SJCRH30 (cell line): ENCODE results near the gene DNAJC1. TPM values are rescaled to one million over a fixed set of nuclear protein-coding genes. Genes with fewer than 3 reads are reported as not detected.

Source experiments
- DNase-seq, 2 experiments: peaks; one replicate each; pipeline ENCODE4 v3.0.0-alpha.2; 2015 to 2020
- H3K27ac ChIP-seq: fragments of 250-450 bp; sonication (Bioruptor Pico); 2 replicates; pipeline ENCODE4 v1.5.1; 2020; ENCODE audit warnings: mild to moderate bottlenecking, moderate library complexity
- H3K27me3 ChIP-seq: fragments of 250-450 bp; sonication (Bioruptor Pico); 2 replicates; pipeline ENCODE4 v1.5.1; 2020; ENCODE audit warnings: mild to moderate bottlenecking, moderate library complexity
- H3K36me3 ChIP-seq: fragments of 250-450 bp; sonication (Bioruptor Pico); 2 replicates; pipeline ENCODE4 v1.5.1; 2020; ENCODE audit warnings: mild to moderate bottlenecking, moderate library complexity
- H3K4me1 ChIP-seq: fragments of 250-450 bp; sonication (Bioruptor Pico); 2 replicates; pipeline ENCODE4 v1.5.1; 2020; ENCODE audit warnings: mild to moderate bottlenecking, moderate library complexity
- H3K4me3 ChIP-seq: fragments of 250-450 bp; sonication (Bioruptor Pico); 2 replicates; pipeline ENCODE4 v1.5.1; 2020; ENCODE audit warnings: mild to moderate bottlenecking, moderate library complexity
- H3K9me3 ChIP-seq: fragments of 250-450 bp; sonication (Bioruptor Pico); replicated peaks from 2 replicates; pipeline ENCODE4 v1.5.1; 2020; ENCODE audit warnings: mild to moderate bottlenecking, moderate library complexity
- total RNA-seq: library from RNA; depleted of rRNA; stranded (reverse); fragments of >200 nt; shearing (Covaris generic); gene quantifications from 2 replicates; pipeline ENCODE4 v1.2.3, GENCODE V29; 2014

Gene DNAJC1
- total RNA-seq, 1 experiment from 2014 or later, result 11.4 TPM

GRCh38 chr10:21954690-21955089, 48.8 kb downstream of the DNAJC1 start:
- Histone ChIP-seq H3K4me3 (no peak overlapping the region), H3K4me1 (no peaks in the 10 kb centered on the region), H3K36me3 (no peaks in the 10 kb centered on the region), H3K27me3 (no peaks in the 10 kb centered on the region), H3K9me3 (no peaks in the 10 kb centered on the region), H3K27ac (no peak overlapping the region)
- no peak for DNase-seq

DNA sequence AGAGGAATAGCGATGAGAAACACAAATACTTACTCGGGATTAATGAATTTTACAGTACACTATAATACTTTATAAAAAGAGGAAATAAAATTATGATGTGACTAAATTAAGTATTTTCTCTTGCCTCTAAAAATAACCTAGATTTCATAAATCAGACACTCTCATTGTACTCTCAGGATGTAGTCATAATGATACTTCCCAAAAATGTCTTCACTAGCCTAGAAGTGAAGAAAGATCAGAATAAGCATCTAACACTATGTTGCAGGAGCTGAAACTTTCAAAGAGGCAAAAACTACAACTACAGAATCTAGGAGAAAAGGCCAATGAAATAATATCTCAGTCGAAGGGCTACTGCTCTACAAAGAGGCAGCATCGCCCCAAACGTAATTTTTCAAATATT, 49.4 kb downstream of the DNAJC1 start:
- no peak for DNase-seq
- Histone ChIP-seq H3K27me3 (no peaks in the 10 kb centered on the region), H3K4me3 (no peak overlapping the region), H3K9me3 (no peaks in the 10 kb centered on the region), H3K27ac (no peak overlapping the region), H3K4me1 (no peaks in the 10 kb centered on the region), H3K36me3 (no peaks in the 10 kb centered on the region)

GRCh38 chr10:21953585-21954057, 49.9 kb downstream of the DNAJC1 start:
- peak in 1 of 2 experiments; percentile 49 for DNase-seq
- no peaks in the 10 kb centered on the region for H3K36me3 ChIP-seq
- no peak overlapping the region for H3K4me3 ChIP-seq
- H3K4me1 ChIP-seq, result no peaks in the 10 kb centered on the region
- H3K27me3 ChIP-seq, result no peaks in the 10 kb centered on the region
- H3K9me3 ChIP-seq, result no peaks in the 10 kb centered on the region
- H3K27ac ChIP-seq, result no peak overlapping the region

DNA sequence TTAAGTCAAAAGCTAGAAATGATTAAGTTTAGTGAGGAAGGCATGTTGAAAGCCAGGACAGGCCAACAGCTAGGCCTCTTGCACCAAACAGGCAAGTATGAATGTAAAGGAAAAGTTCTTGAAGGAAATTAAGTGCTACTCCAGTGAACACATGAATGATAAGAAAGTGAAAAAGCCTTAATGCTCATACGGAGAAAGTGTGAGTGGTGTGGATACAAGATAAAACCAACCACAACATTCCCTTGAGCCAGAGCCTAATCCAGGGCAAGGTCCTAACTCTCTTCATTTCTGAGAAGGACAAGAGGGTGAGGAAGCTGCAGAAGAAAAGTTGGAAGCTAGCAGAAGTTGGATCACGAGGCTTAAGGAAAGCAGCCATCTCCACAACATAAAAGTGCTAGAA, 53.0 kb downstream of the DNAJC1 start:
- no peaks in the 10 kb centered on the region for H3K4me1 ChIP-seq
- no peaks in the 10 kb centered on the region for H3K9me3 ChIP-seq
- H3K36me3 ChIP-seq, result no peaks in the 10 kb centered on the region
- no peak overlapping the region for H3K4me3 ChIP-seq
- H3K27ac ChIP-seq, result no peak overlapping the region
- H3K27me3 ChIP-seq, result no peaks in the 10 kb centered on the region
- DNase-seq, result no peak

DNA sequence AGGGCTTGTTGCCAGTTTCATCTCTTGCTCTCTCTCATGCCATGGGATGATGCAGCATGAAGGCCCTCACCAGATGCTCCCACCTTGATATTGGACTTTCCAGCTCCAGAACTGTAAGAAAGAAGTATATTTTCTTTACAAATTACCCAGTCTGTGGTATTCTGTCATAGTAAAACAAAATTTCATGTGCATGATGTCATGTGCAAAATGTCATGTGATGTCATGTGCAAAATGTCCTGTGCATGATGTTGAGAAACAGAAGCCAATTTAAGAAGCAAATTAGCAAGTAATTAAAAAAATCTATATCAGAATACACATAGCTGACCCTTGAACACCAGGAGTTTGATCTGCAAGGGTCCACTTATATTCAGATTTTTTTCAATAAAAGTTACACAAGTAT, 56.6 kb downstream of the DNAJC1 start:
- Histone ChIP-seq H3K27me3 (no peaks in the 10 kb centered on the region), H3K4me3 (no peak overlapping the region), H3K9me3 (no peaks in the 10 kb centered on the region), H3K4me1 (no peaks in the 10 kb centered on the region), H3K36me3 (no peaks in the 10 kb centered on the region), H3K27ac (no peak overlapping the region)
- DNase-seq, result no peak

GRCh38 chr10:21944727-21945386, 58.7 kb downstream of the DNAJC1 start:
- Histone ChIP-seq H3K27ac (no peak overlapping the region), H3K4me3 (no peak overlapping the region), H3K27me3 (no peaks in the 10 kb centered on the region), H3K4me1 (0 out of 2 replicates have a peak, but pooled peaks cover 3% of the 10 kb centered on the region), H3K9me3 (no peaks in the 10 kb centered on the region), H3K36me3 (no peaks in the 10 kb centered on the region)
- no peak for DNase-seq

- Histone ChIP-seq H3K9me3 (no peaks in the 10 kb centered on the region), H3K4me3 (no peak overlapping the region), H3K27me3 (no peaks in the 10 kb centered on the region), H3K27ac (no peak overlapping the region), H3K36me3 (no peaks in the 10 kb centered on the region), H3K4me1 (0 out of 2 replicates have a peak, but pooled peaks cover 3% of the 10 kb centered on the region)
- DNase-seq, result no peak
Observed at GRCh38 chr10:21943633-21944265, 59.8 kb downstream of the DNAJC1 start.

GRCh38 chr10:21935439-21936023, 68.0 kb downstream of the DNAJC1 start:
- Histone ChIP-seq H3K27ac (no peak overlapping the region), H3K9me3 (peaks cover 9% of the 10 kb centered on the region), H3K36me3 (no peaks in the 10 kb centered on the region), H3K27me3 (no peaks in the 10 kb centered on the region), H3K4me3 (no peak overlapping the region), H3K4me1 (peaks cover 3% of the 10 kb centered on the region; the same call in 1 of the 2 replicates)
- DNase-seq, result no peak

- Histone ChIP-seq H3K4me1 (peaks cover 4% of the 10 kb centered on the region; the same call in 1 of the 2 replicates), H3K27ac (no peak overlapping the region), H3K4me3 (no peak overlapping the region), H3K9me3 (peaks cover 9% of the 10 kb centered on the region), H3K36me3 (no peaks in the 10 kb centered on the region), H3K27me3 (no peaks in the 10 kb centered on the region)
- DNase-seq, result no peak
Observed at GRCh38 chr10:21934307-21934706, 69.2 kb downstream of the DNAJC1 start.

- Histone ChIP-seq H3K27me3 (no peaks in the 10 kb centered on the region), H3K4me3 (0 out of 2 replicates have a peak overlapping the region, but pooled peaks have one; percentile 0), H3K4me1 (peaks cover 31% of the 10 kb centered on the region), H3K27ac (no peak overlapping the region), H3K36me3 (no peaks in the 10 kb centered on the region), H3K9me3 (no peaks in the 10 kb centered on the region)
- peak; percentile 43 to 72 for DNase-seq
Observed at GRCh38 chr10:21929070-21929469, 74.5 kb downstream of the DNAJC1 start.

GRCh38 chr10:21927631-21928353, 75.7 kb downstream of the DNAJC1 start:
- peak in 1 of 2 experiments; percentile 23 for DNase-seq
- Histone ChIP-seq H3K4me3 (no peak overlapping the region; the same call in 1 of the 2 replicates), H3K9me3 (no peaks in the 10 kb centered on the region), H3K27ac (peak overlapping the region; percentile 73), H3K36me3 (no peaks in the 10 kb centered on the region), H3K4me1 (peaks cover 31% of the 10 kb centered on the region), H3K27me3 (no peaks in the 10 kb centered on the region)

- 0 out of 2 replicates have a peak overlapping the region, but pooled peaks have one; percentile 2 for H3K4me3 ChIP-seq
- peaks cover 31% of the 10 kb centered on the region for H3K4me1 ChIP-seq
- H3K27ac ChIP-seq, result peak overlapping the region; percentile 73
- DNase-seq, result peak; percentile 83 to 92
- no peaks in the 10 kb centered on the region for H3K27me3 ChIP-seq
- H3K36me3 ChIP-seq, result no peaks in the 10 kb centered on the region
- no peaks in the 10 kb centered on the region for H3K9me3 ChIP-seq
Observed at GRCh38 chr10:21926949-21927348, 76.6 kb downstream of the DNAJC1 start.

- Histone ChIP-seq H3K4me3 (no peak overlapping the region), H3K27me3 (no peaks in the 10 kb centered on the region), H3K36me3 (no peaks in the 10 kb centered on the region), H3K4me1 (peaks cover 31% of the 10 kb centered on the region), H3K27ac (peak overlapping the region; percentile 73), H3K9me3 (no peaks in the 10 kb centered on the region)
- peak in 1 of 2 experiments; percentile 27 for DNase-seq
Observed at GRCh38 chr10:21926358-21926925, 77.1 kb downstream of the DNAJC1 start.

DNA sequence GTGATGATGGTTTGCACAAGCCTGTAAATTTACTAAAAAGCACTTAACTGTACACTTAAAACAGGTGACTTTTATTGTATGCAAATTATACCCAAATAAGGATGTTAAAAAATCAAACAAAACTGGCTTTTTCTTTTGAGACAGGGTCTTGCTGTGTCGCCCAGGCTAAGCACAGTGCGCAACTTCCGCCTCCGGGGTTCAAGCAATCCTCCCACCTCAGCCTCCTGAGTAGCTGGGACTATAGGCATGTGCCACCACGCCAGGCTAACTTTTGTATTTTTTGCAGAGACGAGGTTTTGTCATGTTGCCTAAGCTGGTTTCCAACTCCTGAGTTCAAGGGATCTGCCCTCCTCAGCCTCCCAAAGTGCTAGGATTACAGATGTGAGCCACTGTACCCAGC, 77.7 kb downstream of the DNAJC1 start:
- Histone ChIP-seq H3K4me1 (peaks cover 31% of the 10 kb centered on the region), H3K27ac (no peak overlapping the region), H3K36me3 (no peaks in the 10 kb centered on the region), H3K9me3 (no peaks in the 10 kb centered on the region), H3K4me3 (no peak overlapping the region), H3K27me3 (no peaks in the 10 kb centered on the region)
- no peak for DNase-seq
